ENCODE measurements around the gene BCL2.

The BCL2 gene

GRCh38 chr18:63326011-63326410, 6.4 kb upstream of the BCL2 start:
- DNase-seq (ENCODE audit: low spot score), result no peak

- no peak for DNase-seq (ENCODE audit: low spot score)
Observed at GRCh38 chr18:63325086-63325686, 5.6 kb upstream of the BCL2 start.

GRCh38 chr18:63322908-63323634, 3.5 kb upstream of the BCL2 start:
- peak; percentile 81 for DNase-seq (ENCODE audit: low spot score)

- no peak for DNase-seq (ENCODE audit: low spot score)
Observed at GRCh38 chr18:63322206-63322605, 2.6 kb upstream of the BCL2 start.

GRCh38 chr18:63321291-63321690, 1.7 kb upstream of the BCL2 start:
- DNase-seq (ENCODE audit: low spot score), result no peak

GRCh38 chr18:63320975-63321265, 1.4 kb upstream of the BCL2 start:
- no peak for DNase-seq (ENCODE audit: low spot score)

GRCh38 chr18:63320123-63320974, 780 bp upstream of the BCL2 start:
- peak; percentile 88 for DNase-seq (ENCODE audit: low spot score)

- DNase-seq (ENCODE audit: low spot score), result no peak
Observed at GRCh38 chr18:63318889-63319382, 633 bp downstream of the BCL2 start.

GRCh38 chr18:63317982-63318888, 1.3 kb downstream of the BCL2 start:
- no peak for DNase-seq (ENCODE audit: low spot score)

- DNase-seq (ENCODE audit: low spot score), result no peak
Observed at GRCh38 chr18:63317556-63317946, 2.0 kb downstream of the BCL2 start.

- DNase-seq (ENCODE audit: low spot score), result no peak
Observed at GRCh38 chr18:63316612-63317555, 2.7 kb downstream of the BCL2 start.

GRCh38 chr18:63315876-63316275, 3.7 kb downstream of the BCL2 start:
- DNase-seq (ENCODE audit: low spot score), result no peak

GRCh38 chr18:63315131-63315662, 4.4 kb downstream of the BCL2 start:
- no peak for DNase-seq (ENCODE audit: low spot score)

GRCh38 chr18:63314062-63314790, 5.3 kb downstream of the BCL2 start:
- no peak for DNase-seq (ENCODE audit: low spot score)

- no peak for DNase-seq (ENCODE audit: low spot score)
Observed at GRCh38 chr18:63313396-63313917, 6.1 kb downstream of the BCL2 start.

- DNase-seq (ENCODE audit: low spot score), result no peak
Observed at GRCh38 chr18:63312737-63313395, 6.7 kb downstream of the BCL2 start.

- DNase-seq (ENCODE audit: low spot score), result no peak
Observed at GRCh38 chr18:63312019-63312409, 7.6 kb downstream of the BCL2 start.

- DNase-seq (ENCODE audit: low spot score), result no peak
Observed at GRCh38 chr18:63311118-63312018, 8.2 kb downstream of the BCL2 start.

Data from putamen (tissue), 1 donor.